GM23338 (cell line): ENCODE data around the gene C10orf71.

Experiments used
- CREB1 ChIP-seq: fragments of 250-450 bp; sonication (Bioruptor Pico); IDR thresholded peaks from 2 replicates; pipeline ENCODE4 v1.5.0; 2020; ENCODE audit warnings: low read depth, mild to moderate bottlenecking, moderate library complexity
- CTCF ChIP-seq, 2 experiments: fragments of 200-600 bp in 1 of 2; sonication (generic) in 1 of 2; conservative IDR thresholded peaks; 2 replicates each; pipeline versions ENCODE4 v1.5.1 to v1.6.1; 2016 to 2017; ENCODE audit warnings: antibody characterized with exemption in 2 of 2, low read depth in 2 of 2, mild to moderate bottlenecking in 2 of 2, moderate library complexity in 1 of 2
- ETS1 ChIP-seq: IDR thresholded peaks from 2 replicates; pipeline ENCODE4 v1.6.1; 2016; ENCODE audit warnings: antibody characterized with exemption
- EZH2 ChIP-seq: fragments of 200-600 bp; sonication (generic); IDR thresholded peaks from one replicate; pipeline ENCODE4 v1.8.0; 2017; ENCODE audit warnings: antibody characterized with exemption, mild to moderate bottlenecking, low read depth; ENCODE audit not compliant: unreplicated experiment
- EZH2phosphoT487 ChIP-seq: fragments of 200-600 bp; sonication (generic); IDR thresholded peaks from one replicate; pipeline ENCODE4 v1.8.1; 2018; ENCODE audit warnings: antibody characterized with exemption; ENCODE audit not compliant: unreplicated experiment
- NANOG ChIP-seq: IDR thresholded peaks from 2 replicates; pipeline ENCODE4 v1.6.1; 2016; ENCODE audit warnings: antibody characterized with exemption, borderline replicate concordance
- POLR2AphosphoS5 ChIP-seq: IDR thresholded peaks from 2 replicates; pipeline ENCODE4 v1.6.1; 2016; ENCODE audit warnings: antibody characterized with exemption, low read depth
- REST ChIP-seq: IDR thresholded peaks from one replicate; pipeline ENCODE4 v1.6.1; 2018; ENCODE audit warnings: antibody characterized with exemption; ENCODE audit not compliant: unreplicated experiment
- ZNF331 ChIP-seq: fragments of 250-450 bp; sonication (Bioruptor Pico); IDR thresholded peaks from 2 replicates; pipeline ENCODE4 v1.5.0; 2020; ENCODE audit warnings: low read depth, mild to moderate bottlenecking, moderate library complexity

GRCh38 chr10:49325916-49326783, 27.2 kb downstream of the C10orf71 start:
- TF ChIP-seq CTCF (conservative IDR thresholded peaks at IDR 0.05; ENCODE audit: low read depth in 2 of 2) (no peak), EZH2phosphoT487 (no peak), POLR2AphosphoS5 (no peak), CREB1 (CRISPR knock-in tag) (no peak), REST (no peak), EZH2 (no peak), ZNF331 (CRISPR knock-in tag) (no peak), ETS1 (no peak), NANOG (no peak)
